K562 (cell line): Measurements from ENCODE around the gene TP63. TPM values are rescaled to one million over a fixed set of nuclear protein-coding genes. Genes with fewer than 3 reads are reported as not detected.

Experiments used
- ATAC-seq: fragments of 200-7000 bp; cut with Tn5 transposase; 3 replicates; pipeline ENCODE4 v1.9.1; 2020; ENCODE audit warnings: moderate library complexity
- BruUV-seq: library from RNA; stranded (reverse); fragments of 400-500 nt; replicated peaks from 2 replicates; lab custom pipeline; 2021; lab: Mats Ljungman, UMichigan
- CTCF ChIA-PET: fragments of 300-600 bp; formaldehyde crosslinking; extraction: SDS; loops from one replicate; lab custom pipeline; 2021; ENCODE audit warnings: low intra/inter-chr PET ratio; lab: Yijun Ruan, JAX
- POLR2A ChIA-PET: fragments of 300-600, 350-650 bp; sonication (Branson Sonifier 250); formaldehyde crosslinking; extraction: SDS; loops from one replicate; lab custom pipeline; 2021; ENCODE audit warnings: antibody characterized with exemption, inconsistent platforms; lab: Yijun Ruan, JAX
- DNase-seq, 4 experiments: peaks; one replicate each; pipeline versions ENCODE4 v3.0.0 to v3.0.0-alpha.2; 2011 to 2018; ENCODE audit warnings: low spot score in 3 of 4, mixed read lengths in 3 of 4; ENCODE audit errors: extremely low read depth in 1 of 4
- FAIRE-seq: peaks from 2 replicates; lab custom pipeline; 2011; peaks lifted over from hg19 to GRCh38; lab: Jason Lieb, UNC
- H2AFZ ChIP-seq: 2 replicates; pipeline ENCODE4 v1.6.0; 2011; ENCODE audit warnings: low read depth, low read length, control low read depth, inconsistent platforms
- H3K27ac ChIP-seq: fragments of 200-600 bp; 3 replicates; pipeline ENCODE4 v1.8.0; 2011; ENCODE audit warnings: low read depth, mild to moderate bottlenecking, control low read depth, inconsistent platforms, low read length, moderate library complexity, mixed read lengths; ENCODE audit errors: extremely low read depth
- H3K27me3 ChIP-seq, 2 experiments: fragments of 300-600 bp in 1 of 2; 2 replicates in 1 of 2; 3 replicates in 1 of 2; pipeline versions ENCODE4 v1.6.0 to v1.8.0; 2011; ENCODE audit warnings: inconsistent platforms in 2 of 2, low read length in 2 of 2, mild to moderate bottlenecking in 1 of 2, mixed read lengths in 1 of 2, moderate library complexity in 1 of 2; ENCODE audit not compliant: control insufficient read depth in 2 of 2, insufficient read depth in 2 of 2
- H3K36me3 ChIP-seq: fragments of 300-600 bp; 3 replicates; pipeline ENCODE4 v1.8.0; 2011; ENCODE audit warnings: mild to moderate bottlenecking, low read length, inconsistent platforms; ENCODE audit not compliant: control insufficient read depth, insufficient read depth
- H3K4me1 ChIP-seq, 2 experiments: fragments of 200-600 bp in 1 of 2; replicated peaks in 1 of 2; 2 replicates in 1 of 2; 3 replicates in 1 of 2; pipeline versions ENCODE4 v1.5.1 to v1.8.0; 2011; ENCODE audit warnings: inconsistent platforms in 2 of 2, low read length in 2 of 2, mild to moderate bottlenecking in 1 of 2, mixed read lengths in 1 of 2, moderate library complexity in 1 of 2; ENCODE audit not compliant: control insufficient read depth in 2 of 2, insufficient read depth in 2 of 2
- H3K4me2 ChIP-seq: 2 replicates; pipeline ENCODE4 v1.6.1; 2011; ENCODE audit warnings: low read length, control low read depth, inconsistent platforms, mixed read lengths; ENCODE audit not compliant: insufficient read depth
- H3K4me3 ChIP-seq: fragments of 200-600 bp; sonication (generic), shearing (Covaris generic); 2 replicates; pipeline ENCODE4 v1.5.1; 2016; ENCODE audit warnings: control low read depth, inconsistent platforms
- H3K79me2 ChIP-seq: fragments of 200-600 bp; 3 replicates; pipeline ENCODE4 v1.8.0; 2011; ENCODE audit warnings: low read length, inconsistent platforms; ENCODE audit not compliant: control insufficient read depth, insufficient read depth
- H3K9ac ChIP-seq, 2 experiments: 2 replicates each; pipeline versions ENCODE4 v1.6.0 to v1.6.1; 2011; ENCODE audit warnings: low read depth in 2 of 2, low read length in 2 of 2, control low read depth in 1 of 2, inconsistent platforms in 1 of 2, mild to moderate bottlenecking in 1 of 2, mixed read lengths in 1 of 2; ENCODE audit not compliant: insufficient read depth in 1 of 2
- H3K9me1 ChIP-seq: one replicate; pipeline ENCODE4 v1.6.0; 2011; ENCODE audit warnings: inconsistent platforms, mild to moderate bottlenecking, low read length, moderate library complexity; ENCODE audit not compliant: control insufficient read depth, insufficient read depth
- H3K9me3 ChIP-seq: replicated peaks from 2 replicates; pipeline ENCODE4 v1.5.1; 2011; ENCODE audit warnings: low read depth, low read length, inconsistent platforms; ENCODE audit not compliant: control insufficient read depth, insufficient read depth
- H4K20me1 ChIP-seq: replicated peaks from 2 replicates; pipeline ENCODE4 v1.6.1; 2011; ENCODE audit warnings: low read length, inconsistent platforms, mixed read lengths; ENCODE audit not compliant: control insufficient read depth, insufficient read depth
- FOXM1 ChIP-seq, 2 experiments: fragments of 450-650 bp in 1 of 2; sonication (generic) in 1 of 2; formaldehyde crosslinking in 1 of 2; IDR thresholded peaks; 2 replicates each; pipeline versions ENCODE4 v1.6.1 to v1.9.0; 2017 to 2022; ENCODE audit warnings: low read depth in 2 of 2, mild to moderate bottlenecking in 2 of 2, missing genetic modification reagents in 1 of 2, moderate library complexity in 1 of 2
- GATAD2A ChIP-seq: fragments of 450-650 bp; IDR thresholded peaks from 2 replicates; pipeline ENCODE4 v1.6.1; 2017
- NCOA4 ChIP-seq: fragments of 450-650 bp; IDR thresholded peaks from 2 replicates; pipeline ENCODE4 v1.6.1; 2018; ENCODE audit warnings: mild to moderate bottlenecking; ENCODE audit not compliant: partially characterized antibody
- POLR2G ChIP-seq: fragments of 200-400 bp; formaldehyde crosslinking; IDR thresholded peaks from 2 replicates; pipeline ENCODE4 v1.6.1; 2017; ENCODE audit warnings: low read depth, mild to moderate bottlenecking, antibody characterized with exemption, low read length, moderate library complexity
- SMAD1 ChIP-seq: fragments of 150-350 bp; IDR thresholded peaks from 2 replicates; pipeline ENCODE4 v1.6.1; 2014; ENCODE audit warnings: low read length, low read depth; ENCODE audit not compliant: partially characterized antibody
- ZNF57 ChIP-seq: fragments of 450-650 bp; formaldehyde crosslinking; IDR thresholded peaks from 2 replicates; pipeline ENCODE4 v1.4.0; 2020; ENCODE audit warnings: mild to moderate bottlenecking, moderate library complexity
- WGBS: fragments of 100-300 bp; shearing (Covaris generic); methylation state at CpG from one replicate; pipeline ENCODE4 v1.1.6; 2016; ENCODE audit warnings: low coverage, mixed read lengths; ENCODE audit not compliant: insufficient coverage; ENCODE audit errors: missing lambda C conversion rate; 5-methylcytosine and 5-hydroxymethylcytosine counted together
- in situ Hi-C: fragments of 300-500 bp; cut with MboI; formaldehyde crosslinking; loops from 4 replicates; pipeline ENCODE4 v1.15.0; 2018; ENCODE audit warnings: inconsistent platforms, mixed read lengths
- intact Hi-C: fragments of 100-400 bp; cut with micrococcal nuclease; formaldehyde crosslinking; loops from 2 replicates; pipeline ENCODE4 v1.14.2; 2022
- polyA plus RNA-seq, 8 experiments: library from polyadenylated mRNA; depleted of rRNA in 4 of 8; stranded (reverse) in 5 of 8; unstranded in 3 of 8; fragments of >200 nt; fragmentation: Nextera tagmentation in 2 of 8; fragmentation: Illumina TruSeq in 1 of 8; extraction: Ambion mirVana in 2 of 8; extraction: Trizol in 1 of 8; gene quantifications; 2 replicates each; pipeline versions ENCODE4 v1.2.1 to v1.2.3, GENCODE V29; 2011 to 2014; ENCODE audit warnings: inconsistent platforms in 1 of 8, missing spikeins in 1 of 8
- total RNA-seq, 7 experiments: library from RNA; depleted of rRNA in 6 of 7; stranded (reverse); fragments of >200 nt in 6 of 7; fragmentation: Illumina TruSeq in 2 of 7; extraction: Trizol in 2 of 7; gene quantifications; 2 replicates each; pipeline versions ENCODE4 v1.2.1 to v1.2.3, GENCODE V29; 2011 to 2021; ENCODE audit warnings: low replicate concordance in 1 of 7

TP63 gene
- total and polyA plus RNA-seq, 9 of the 15 experiments (the other 6 are each of a cell fraction or from before 2014, with no cell fraction given): 0.32 to 1.4 (median 0.50) TPM

- ChIA-PET CTCF (no interaction called here), POLR2A (no interaction called here)
- no peak overlapping the region for H3K4me3 ChIP-seq
- H3K36me3 ChIP-seq: no peaks in the 10 kb centered on the region
- no peak overlapping the region for H3K4me2 ChIP-seq
- 0% methylated on average over 1 of the region's 1 CpG for WGBS
- DNase-seq: no peak
- H3K79me2 ChIP-seq: no peaks in the 10 kb centered on the region
- H3K27me3 ChIP-seq: no peaks in the 10 kb centered on the region
- BruUV-seq: no TSS peak
- in situ Hi-C loops (no loop called here), intact Hi-C loops (no loop called here)
- H2AFZ ChIP-seq: no peak overlapping the region
- ATAC-seq: no peak
- no peak overlapping the region for H3K9ac ChIP-seq
- FAIRE-seq: no peak
- no peaks in the 10 kb centered on the region for H3K9me1 ChIP-seq
- no peaks in the 10 kb centered on the region; the same call in 1 of the 2 replicates for H3K9me3 ChIP-seq
- H3K4me1 ChIP-seq: no peaks in the 10 kb centered on the region
- TF ChIP-seq GATAD2A: no peak
- no peak for TF ChIP-seq ZNF57 (CRISPR knock-in tag)
- no peak for TF ChIP-seq POLR2G
- no peak for TF ChIP-seq NCOA4
- TF ChIP-seq FOXM1 (IDR thresholded peaks at IDR 0.05; ENCODE audit: low read depth): no peak
- TF ChIP-seq FOXM1 (CRISPR knock-in tag; IDR thresholded peaks at IDR 0.05; ENCODE audit: low read depth): no peak
- TF ChIP-seq SMAD1: no peak
- no peak overlapping the region for H3K27ac ChIP-seq
- H4K20me1 ChIP-seq: no peaks in the 10 kb centered on the region
Measured at GRCh38 chr3:189584645-189585044, 46.5 kb upstream of the TP63 start.
